ENCODE results near the gene FUBP3. TPM values are rescaled to one million over a fixed set of nuclear protein-coding genes. Genes with fewer than 3 reads are reported as not detected.

The FUBP3 gene
- total RNA-seq, 1 experiment from 2014 or later: 78.6 TPM

DNA sequence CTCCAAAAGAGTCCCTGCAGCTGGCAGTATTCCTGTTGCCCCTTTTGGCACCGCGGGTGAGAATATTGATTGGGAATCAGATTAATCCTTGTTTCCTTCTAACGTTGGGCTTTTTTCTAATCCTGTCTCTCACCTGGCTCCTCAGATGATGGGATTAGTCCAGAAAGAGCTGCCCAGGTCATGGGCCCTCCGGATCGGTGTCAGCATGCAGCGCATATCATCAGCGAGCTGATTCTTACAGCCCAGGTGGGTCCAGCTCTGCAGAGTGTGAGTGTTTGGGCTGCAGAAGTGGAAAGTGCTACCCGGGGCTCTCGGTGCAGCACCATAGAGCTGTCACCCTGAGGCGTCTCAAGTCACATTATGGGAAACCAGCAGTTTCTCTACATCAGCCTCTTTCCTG, 44.1 kb downstream of the FUBP3 start:
- H3K27ac ChIP-seq (ENCODE audit: insufficient read length, low read depth, low read length): no peak overlapping the region
- no peak overlapping the region for H4K5ac ChIP-seq (ENCODE audit: insufficient read length, low read depth, low read length)
- H2AK5ac ChIP-seq (ENCODE audit: insufficient read length, low read length): no peak overlapping the region
- H3K56ac ChIP-seq (ENCODE audit: insufficient read length, low read depth, low read length): no peak overlapping the region
- no peak overlapping the region for H2BK15ac ChIP-seq (ENCODE audit: low read depth, low read length)
- no peak overlapping the region for H3K14ac ChIP-seq (ENCODE audit: insufficient read depth, low read length)
- H4K20me1 ChIP-seq (ENCODE audit: control insufficient read depth, insufficient read depth, insufficient read length): no peaks in the 10 kb centered on the region
- Mint-ChIP-seq H3K27me3 (ENCODE audit: low read depth) (no peaks in the 10 kb centered on the region; the same call in 1 of the 2 replicates), H3K36me3 (ENCODE audit: insufficient read depth in 1 of 3, low read depth in 3 of 3) (peaks cover 41 to 87% (median 87%) of the 10 kb centered on the region in 3 experiments), H3K4me1 (peaks cover 10 to 14% of the 10 kb centered on the region in 2 experiments), H3K27ac (no peak overlapping the region; a peak in 1 of 7 replicates), H3K9me3 (no peaks in the 10 kb centered on the region), H3K4me3 (no peak overlapping the region)
- no peak overlapping the region for H2BK120ac ChIP-seq (ENCODE audit: low read depth, low read length, poor library complexity, severe bottlenecking)
- no peak overlapping the region for H3K18ac ChIP-seq (ENCODE audit: insufficient read length, low read depth, low read length)
- no peak for DNase-seq
- no peak overlapping the region for H3K9ac ChIP-seq (ENCODE audit: extremely low read depth, insufficient read length, low read length)
- no peak overlapping the region for H3K4me2 ChIP-seq (ENCODE audit: insufficient read depth, insufficient read length, low read length)
- no CpG with 5 or more reads among the region's 10 CpGs for WGBS (ENCODE audit: extremely low coverage, insufficient read length, low lambda C conversion rate)
- no peak overlapping the region for H2BK5ac ChIP-seq (ENCODE audit: insufficient read length, low read length)
- no peaks in the 10 kb centered on the region for H3K27me3 ChIP-seq (ENCODE audit: insufficient read depth, low read length)
- H2BK20ac ChIP-seq (ENCODE audit: low read depth, low read length, poor library complexity, severe bottlenecking): no peak overlapping the region
- H3K4me1 ChIP-seq (ENCODE audit: insufficient read depth, low read length): no peaks in the 10 kb centered on the region
- TF ChIP-seq, protein P1, sequence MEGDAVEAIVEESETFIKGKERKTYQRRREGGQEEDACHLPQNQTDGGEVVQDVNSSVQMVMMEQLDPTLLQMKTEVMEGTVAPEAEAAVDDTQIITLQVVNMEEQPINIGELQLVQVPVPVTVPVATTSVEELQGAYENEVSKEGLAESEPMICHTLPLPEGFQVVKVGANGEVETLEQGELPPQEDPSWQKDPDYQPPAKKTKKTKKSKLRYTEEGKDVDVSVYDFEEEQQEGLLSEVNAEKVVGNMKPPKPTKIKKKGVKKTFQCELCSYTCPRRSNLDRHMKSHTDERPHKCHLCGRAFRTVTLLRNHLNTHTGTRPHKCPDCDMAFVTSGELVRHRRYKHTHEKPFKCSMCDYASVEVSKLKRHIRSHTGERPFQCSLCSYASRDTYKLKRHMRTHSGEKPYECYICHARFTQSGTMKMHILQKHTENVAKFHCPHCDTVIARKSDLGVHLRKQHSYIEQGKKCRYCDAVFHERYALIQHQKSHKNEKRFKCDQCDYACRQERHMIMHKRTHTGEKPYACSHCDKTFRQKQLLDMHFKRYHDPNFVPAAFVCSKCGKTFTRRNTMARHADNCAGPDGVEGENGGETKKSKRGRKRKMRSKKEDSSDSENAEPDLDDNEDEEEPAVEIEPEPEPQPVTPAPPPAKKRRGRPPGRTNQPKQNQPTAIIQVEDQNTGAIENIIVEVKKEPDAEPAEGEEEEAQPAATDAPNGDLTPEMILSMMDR (conservative IDR thresholded peaks at IDR 0.05): no peak
- no peak overlapping the region for H4K8ac ChIP-seq (replicated peaks; ENCODE audit: insufficient read length, low read depth, low read length)
- H3K79me1 ChIP-seq (ENCODE audit: insufficient read depth, low read depth, low read length, poor library complexity, severe bottlenecking): no peaks in the 10 kb centered on the region
- no peak overlapping the region for H3K23ac ChIP-seq (ENCODE audit: insufficient read length, low read depth, low read length)
- H3T11ph ChIP-seq (ENCODE audit: low read length): no peak overlapping the region
- H2AFZ ChIP-seq (ENCODE audit: low read length): no peak overlapping the region
- no peaks in the 10 kb centered on the region for H3K9me3 ChIP-seq (ENCODE audit: control insufficient read depth, low read depth, low read length)
- H2BK12ac ChIP-seq (ENCODE audit: insufficient read length, low read depth, low read length): no peak overlapping the region
- H4K91ac ChIP-seq (ENCODE audit: insufficient read length, low read depth, low read length): no peak overlapping the region
- no peaks in the 10 kb centered on the region for H3K23me2 ChIP-seq (ENCODE audit: insufficient read length, low read depth, low read length, poor library complexity, severe bottlenecking)
- H3K4ac ChIP-seq (ENCODE audit: low read depth, low read length): no peak overlapping the region
- H3K79me2 ChIP-seq (ENCODE audit: insufficient read depth, low read length): no peaks in the 10 kb centered on the region

Data from H9 (cell line).